Activated CD4-positive, alpha-beta T cell treated with anti-CD3 and anti-CD28 coated beads, Interleukin-2, amount 50 U/mL, for 24 hours (primary cell): Measurements from ENCODE around the gene SPRED1.

Experiments used
- DNase-seq, 2 donors: peaks; one replicate each; pipeline ENCODE4 v3.0.0-alpha.2; 2020; ENCODE audit warnings: low read depth in 1 of 2, low spot score in 1 of 2

The SPRED1 gene

GRCh38 chr15:38252481-38253350 lies at the start of gene SPRED1:
SPRED1 (plus strand) TSS chr15:38252836; CDS start chr15:38253186, 350 bp downstream.
- DNase-seq: peak in 1 of 2 donors; percentile 4

DNA sequence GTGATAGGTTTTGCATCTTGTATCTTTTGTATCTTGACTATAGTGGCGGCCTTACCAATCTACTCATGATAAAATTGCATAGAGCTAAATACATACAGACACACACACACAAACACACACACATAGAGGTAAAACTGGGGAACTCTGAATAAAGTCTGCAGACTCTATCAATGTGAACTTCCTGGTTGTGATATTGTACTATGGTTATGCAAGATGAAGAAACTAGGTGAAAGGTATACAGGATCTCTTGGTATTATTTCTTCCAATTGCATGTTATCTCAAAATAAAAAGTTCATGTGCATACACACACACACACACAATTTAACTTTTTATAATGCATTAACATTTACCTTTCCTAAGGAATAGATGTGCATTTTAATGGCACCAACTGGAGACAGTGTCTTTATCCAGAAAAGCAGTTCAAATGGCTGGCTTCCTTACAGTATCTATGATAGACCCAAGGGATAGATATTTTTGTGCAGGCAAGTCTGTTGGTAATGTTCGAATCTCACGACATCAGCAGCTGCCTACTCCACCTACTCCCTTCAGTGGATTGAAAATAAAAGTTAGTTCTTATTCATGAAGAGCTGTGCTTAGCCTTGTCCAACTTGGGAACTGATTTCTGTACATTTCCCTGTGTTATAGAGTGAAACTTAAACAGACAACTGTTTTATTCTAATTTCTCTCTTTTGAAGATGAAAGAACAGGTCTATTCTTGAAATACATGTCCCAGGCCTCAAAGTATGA lies 46.9 kb upstream of the SPRED1 start:
- DNase-seq: no peak

GRCh38 chr15:38207621-38208020 lies 45.0 kb upstream of the SPRED1 start:
- no peak for DNase-seq

DNA sequence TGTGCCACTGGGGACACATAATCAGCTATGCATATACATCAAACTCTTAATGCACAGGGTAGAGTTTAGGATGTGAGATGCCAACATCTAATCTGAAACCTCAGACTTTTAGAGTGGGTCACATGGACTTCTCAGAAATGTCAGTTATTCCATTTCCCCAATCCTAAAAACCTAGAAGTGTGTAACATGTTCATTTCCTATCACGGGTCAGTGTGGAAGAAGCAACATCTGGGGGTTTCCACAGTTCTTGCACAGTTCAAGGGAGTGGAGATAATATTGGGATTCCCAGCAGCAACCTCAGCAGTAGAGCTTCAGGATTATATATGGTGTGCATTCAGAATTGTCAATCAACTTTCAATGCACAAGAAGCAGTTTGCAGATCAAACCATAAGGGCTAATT lies 44.4 kb upstream of the SPRED1 start:
- DNase-seq: no peak

DNA sequence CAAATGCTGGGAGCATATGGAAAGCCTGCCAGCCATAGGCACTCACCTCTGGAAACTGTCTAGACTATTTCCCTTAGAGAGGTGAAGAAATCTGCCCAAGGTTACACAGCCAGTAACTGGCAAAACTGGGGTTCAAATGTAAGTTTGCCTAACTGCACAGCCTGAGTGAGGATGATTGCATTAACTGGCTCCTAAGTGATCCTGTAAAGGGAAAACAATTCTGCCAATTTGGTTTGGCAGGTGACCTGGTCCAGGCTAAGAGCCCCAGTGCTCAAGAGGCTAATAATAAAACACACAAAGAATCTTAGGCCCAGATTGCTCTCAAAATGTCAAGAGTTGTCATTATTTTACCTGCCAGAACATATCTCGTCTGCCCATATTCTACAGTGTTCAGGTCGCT lies 43.9 kb upstream of the SPRED1 start:
- no peak for DNase-seq

DNA sequence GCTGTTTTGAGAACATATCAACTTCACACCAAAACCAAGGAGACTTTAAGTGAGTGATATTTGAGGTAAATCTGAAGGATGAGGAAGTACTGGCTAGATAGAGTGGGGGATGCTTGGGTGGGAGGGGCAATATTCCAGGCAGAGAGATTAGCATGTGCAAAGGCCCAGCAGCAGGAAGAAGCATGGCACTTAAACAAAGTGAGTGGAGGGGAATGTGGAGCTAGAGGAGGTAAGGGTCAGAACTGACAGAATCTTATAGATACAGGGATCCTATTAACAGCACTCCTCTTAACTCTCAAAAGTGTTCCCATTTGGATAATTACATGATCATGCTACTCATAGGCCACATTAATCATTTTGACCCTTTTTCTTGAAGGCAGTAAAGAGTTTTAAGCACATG lies 41.4 kb upstream of the SPRED1 start:
- no peak for DNase-seq

- DNase-seq: no peak
Measured at GRCh38 chr15:38211811-38212210, 40.8 kb upstream of the SPRED1 start.

DNA sequence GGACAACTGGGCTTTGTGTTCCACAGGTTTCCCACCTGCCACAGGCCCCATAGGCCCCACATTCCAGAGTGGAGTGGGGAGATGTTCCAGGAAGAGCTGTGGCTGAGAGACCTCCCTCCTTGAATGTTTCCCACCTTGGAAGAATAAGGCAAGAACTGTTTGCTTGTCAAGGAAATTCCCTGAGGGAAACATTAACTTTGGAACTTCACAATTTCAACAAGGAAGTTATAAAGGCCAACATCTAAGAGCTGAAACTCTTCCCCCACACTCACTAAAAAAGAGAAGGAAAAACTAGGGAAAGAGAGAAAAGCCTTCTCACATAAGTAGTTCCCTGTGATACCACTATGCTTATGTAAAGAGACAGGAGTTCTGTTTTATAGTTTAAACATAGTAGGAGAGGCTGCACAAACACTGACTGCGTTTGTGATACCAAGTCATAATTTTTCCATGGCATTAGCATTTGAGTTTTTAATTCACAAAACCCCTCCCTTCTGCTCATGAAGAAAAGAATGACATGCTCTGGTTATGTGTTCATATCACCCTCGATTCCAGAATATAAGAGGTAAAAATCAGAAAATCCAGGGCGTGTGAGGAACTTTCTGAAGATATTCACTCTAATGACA lies 39.8 kb upstream of the SPRED1 start:
- no peak for DNase-seq

DNA sequence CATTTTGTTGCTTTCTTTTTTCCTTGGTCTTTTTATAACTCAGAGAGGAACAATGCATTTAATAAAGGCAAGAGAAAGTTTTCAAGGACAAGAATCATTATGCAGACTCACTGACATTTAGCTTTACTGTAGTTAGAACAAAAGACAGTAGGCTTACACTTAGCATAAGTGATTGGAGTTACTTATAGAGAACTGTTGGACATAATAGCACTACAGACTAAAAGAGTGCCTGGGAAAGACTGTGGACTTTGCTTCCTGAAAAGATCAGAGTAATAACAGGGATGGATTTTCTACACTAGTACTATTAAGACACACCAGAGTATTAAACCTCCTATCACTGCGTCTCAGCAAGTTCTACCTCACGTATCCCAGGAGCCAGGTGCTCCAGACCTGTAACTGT lies 39.3 kb upstream of the SPRED1 start:
- DNase-seq: no peak

GRCh38 chr15:38215707-38216106 lies 36.9 kb upstream of the SPRED1 start:
- no peak for DNase-seq

GRCh38 chr15:38216763-38217162 lies 35.9 kb upstream of the SPRED1 start:
- no peak for DNase-seq

DNA sequence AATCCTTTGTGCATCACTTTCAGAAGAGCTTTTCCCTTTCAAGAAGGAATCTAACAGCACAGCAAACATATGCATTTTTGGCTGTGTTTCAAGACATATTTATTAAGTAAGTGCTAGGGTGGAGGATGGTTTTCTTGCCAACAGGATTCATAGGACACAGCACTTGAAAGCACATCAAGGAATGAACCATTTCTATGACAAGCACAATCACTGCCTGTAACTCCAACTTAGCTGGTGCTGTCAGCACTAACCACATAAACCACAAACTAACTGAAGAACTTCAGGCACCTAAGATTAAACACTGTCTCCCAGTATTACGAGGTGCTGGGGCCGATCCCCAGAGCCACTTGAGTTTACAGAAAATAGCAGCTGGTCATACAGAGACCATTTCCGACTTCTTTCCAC lies 35.4 kb upstream of the SPRED1 start:
- DNase-seq: no peak

GRCh38 chr15:38217788-38218609 lies 34.6 kb upstream of the SPRED1 start:
- DNase-seq: no peak

GRCh38 chr15:38220606-38221273 lies 31.9 kb upstream of the SPRED1 start:
- DNase-seq: no peak

GRCh38 chr15:38224486-38224885 lies 28.1 kb upstream of the SPRED1 start:
- DNase-seq: no peak

DNA sequence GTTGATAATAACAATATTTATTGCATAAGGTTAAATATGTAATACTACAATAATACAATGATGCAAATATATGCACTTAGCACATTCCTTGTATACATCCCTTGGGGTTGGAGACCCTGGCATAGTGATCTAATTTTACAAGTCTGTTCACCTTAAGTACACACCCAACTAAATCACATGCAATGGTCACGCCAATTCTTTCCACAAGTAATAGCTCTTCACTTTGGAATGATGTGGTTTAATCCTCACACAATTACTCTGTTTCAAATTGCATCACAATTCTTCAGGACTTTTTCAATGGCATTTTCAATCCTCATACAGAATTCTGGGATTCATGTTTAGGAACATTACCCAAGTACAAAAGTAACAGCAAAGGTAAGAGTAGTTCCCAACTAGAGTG lies 27.3 kb upstream of the SPRED1 start:
- no peak for DNase-seq

GRCh38 chr15:38226608-38227266 lies 25.9 kb upstream of the SPRED1 start:
- DNase-seq: no peak

GRCh38 chr15:38227941-38228340 lies 24.7 kb upstream of the SPRED1 start:
- no peak for DNase-seq

- no peak for DNase-seq
Measured at GRCh38 chr15:38228618-38229017, 24.0 kb upstream of the SPRED1 start.

DNA sequence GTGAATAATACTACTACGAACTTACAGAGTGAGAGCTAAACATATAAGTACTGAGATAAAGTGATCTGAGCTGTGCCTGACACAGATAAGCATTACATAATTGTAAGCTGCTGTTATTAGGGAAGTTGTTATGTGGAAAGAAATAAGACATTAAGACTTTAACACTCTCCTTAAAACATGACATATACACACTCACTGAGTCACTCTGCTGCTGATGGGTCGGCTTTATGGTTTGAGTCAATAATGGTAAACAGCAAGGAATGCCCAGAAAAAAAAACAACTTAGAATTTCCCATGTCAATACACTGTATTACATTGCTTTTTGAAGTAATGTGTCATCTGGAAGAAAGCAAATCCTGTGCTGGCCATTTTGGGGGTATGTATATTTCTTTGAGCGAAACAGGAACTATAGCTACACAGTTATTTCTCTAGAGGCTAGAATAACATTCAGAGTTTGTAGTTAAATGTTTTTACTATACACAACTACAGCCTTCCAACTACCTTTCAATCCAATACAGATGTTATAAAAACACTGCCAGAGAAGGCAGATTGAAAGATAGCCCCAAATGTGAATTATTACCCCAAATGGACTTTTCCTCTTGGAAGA lies 22.8 kb upstream of the SPRED1 start:
- no peak for DNase-seq
